Natural killer cell (primary cell): Measurements from ENCODE around the gene F9. TPM values are rescaled to one million over a fixed set of nuclear protein-coding genes. Genes with fewer than 3 reads are reported as not detected.

ENCODE experiments used
- ATAC-seq, 3 donors: fragments of 150-1000 bp in 2 of 3; fragments of 200-7000 bp in 1 of 3; cut with Tn5 transposase; 1 replicate in 1 of 3; 2 replicates in 2 of 3; pipeline ENCODE4 v1.10.0; 2021; ENCODE audit warnings: mild to moderate bottlenecking in 2 of 3, moderate library complexity in 2 of 3
- DNase-seq, 2 donors: peaks; one replicate each; pipeline versions ENCODE4 v3.0.0 to v3.0.0-alpha.2; 2013 to 2021; ENCODE audit warnings: mixed read lengths in 1 of 2
- H3K27ac ChIP-seq: one replicate; pipeline ENCODE4 v1.5.1; 2013; ENCODE audit warnings: mild to moderate bottlenecking, low read length
- H3K27me3 ChIP-seq: one replicate; pipeline ENCODE4 v1.6.1; 2013; ENCODE audit warnings: low read length; ENCODE audit not compliant: control insufficient read depth, insufficient read depth
- H3K36me3 ChIP-seq: one replicate; pipeline ENCODE4 v1.6.1; 2013; ENCODE audit warnings: low read length; ENCODE audit not compliant: control insufficient read depth, insufficient read depth
- H3K4me1 ChIP-seq: one replicate; pipeline ENCODE4 v1.6.1; 2013; ENCODE audit warnings: low read length; ENCODE audit not compliant: control insufficient read depth, insufficient read depth
- H3K4me3 ChIP-seq: one replicate; pipeline ENCODE4 v1.5.1; 2013; ENCODE audit warnings: low read length
- H3K9me3 ChIP-seq: one replicate; pipeline ENCODE4 v1.6.1; 2013; ENCODE audit warnings: low read length; ENCODE audit not compliant: control insufficient read depth, insufficient read depth
- H3K27ac Mint-ChIP-seq, 2 donors: one replicate each; pipeline ENCODE4 v1.8.0; 2022; ENCODE audit warnings: mild to moderate bottlenecking in 2 of 2, mixed read lengths in 2 of 2, moderate library complexity in 1 of 2
- H3K27me3 Mint-ChIP-seq, 2 donors: one replicate each; pipeline ENCODE4 v1.8.0; 2022; ENCODE audit warnings: low read depth in 2 of 2, mixed read lengths in 2 of 2
- H3K36me3 Mint-ChIP-seq: one replicate; pipeline ENCODE4 v1.8.0; 2022; ENCODE audit warnings: mixed read lengths
- H3K4me1 Mint-ChIP-seq, 2 donors: one replicate each; pipeline ENCODE4 v1.8.0; 2022; ENCODE audit warnings: mixed read lengths in 2 of 2
- H3K4me3 Mint-ChIP-seq: one replicate; pipeline ENCODE4 v1.8.0; 2022; ENCODE audit warnings: mild to moderate bottlenecking, moderate library complexity, mixed read lengths
- H3K9me3 Mint-ChIP-seq, 2 donors: one replicate each; pipeline ENCODE4 v1.8.0; 2022; ENCODE audit warnings: mixed read lengths in 2 of 2
- WGBS: methylation state at CpG from one replicate; pipeline ENCODE4 v1.1.7; 2013; ENCODE audit warnings: missing lambda C conversion rate; ENCODE audit not compliant: insufficient coverage; 5-methylcytosine and 5-hydroxymethylcytosine counted together
- intact Hi-C: fragments of 100-400 bp; cut with micrococcal nuclease; formaldehyde crosslinking; loops from one replicate; pipeline ENCODE4 v1.14.2; 2022
- total RNA-seq, 4 donors: library from RNA; stranded (reverse); fragments of 120-200 nt in 1 of 4; gene quantifications; one replicate each; pipeline versions ENCODE4 v1.2.3 to v1.2.4, GENCODE V29; 2013 to 2022
- TF ChIP-seq, protein P1 (sequence below): fragments of 200-600 bp; IDR thresholded peaks from one replicate; pipeline ENCODE4 v1.8.0; 2022; ENCODE audit warnings: antibody characterized with exemption

Gene F9
- total RNA-seq, 3 donors from 2014 or later (not counting 1 experiment from before 2014, with no cell fraction given), result not detected

DNA sequence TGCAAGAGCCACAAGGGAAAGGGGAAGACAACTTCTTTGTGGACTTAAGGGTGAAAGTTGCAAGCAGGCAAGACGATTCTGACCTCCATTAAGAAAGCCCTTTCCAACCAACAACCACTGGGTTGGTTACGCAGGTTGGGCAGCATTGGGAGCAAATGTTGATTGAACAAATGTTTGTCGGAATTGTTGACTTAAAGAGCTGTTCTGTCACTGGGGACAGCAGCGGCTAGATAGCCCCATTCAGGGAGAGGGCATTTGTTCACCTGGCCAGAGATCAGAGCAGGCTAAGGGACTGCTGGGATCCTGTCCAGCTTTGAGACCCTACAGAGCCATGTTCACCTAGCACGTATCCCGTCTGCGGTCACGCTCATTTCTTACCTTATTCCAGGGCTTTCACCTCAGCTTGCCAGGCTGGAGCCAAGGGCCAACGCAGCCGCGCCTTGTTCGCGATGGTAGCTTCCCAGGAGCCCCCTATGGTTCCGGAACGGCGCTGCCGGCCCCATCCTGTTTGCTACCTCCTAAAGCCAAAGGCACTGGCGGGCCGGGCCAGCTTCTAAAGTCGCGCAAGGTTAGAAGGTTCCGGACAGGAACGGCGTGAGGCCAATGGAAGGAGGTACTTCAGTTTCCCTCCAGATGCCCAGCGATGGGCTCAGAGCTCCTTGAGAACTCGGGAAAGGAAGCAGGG is 24.6 kb downstream of the F9 start:
- Mint-ChIP-seq H3K4me1 (peaks cover 0 to 9% of the 10 kb centered on the region in 2 donors), H3K4me3 (no peak overlapping the region), H3K36me3 (no peaks in the 10 kb centered on the region), H3K9me3 (no peaks in the 10 kb centered on the region), H3K27ac (no peak overlapping the region), H3K27me3 (peaks cover 6 to 17% of the 10 kb centered on the region in 2 donors)
- TF ChIP-seq, protein P1, sequence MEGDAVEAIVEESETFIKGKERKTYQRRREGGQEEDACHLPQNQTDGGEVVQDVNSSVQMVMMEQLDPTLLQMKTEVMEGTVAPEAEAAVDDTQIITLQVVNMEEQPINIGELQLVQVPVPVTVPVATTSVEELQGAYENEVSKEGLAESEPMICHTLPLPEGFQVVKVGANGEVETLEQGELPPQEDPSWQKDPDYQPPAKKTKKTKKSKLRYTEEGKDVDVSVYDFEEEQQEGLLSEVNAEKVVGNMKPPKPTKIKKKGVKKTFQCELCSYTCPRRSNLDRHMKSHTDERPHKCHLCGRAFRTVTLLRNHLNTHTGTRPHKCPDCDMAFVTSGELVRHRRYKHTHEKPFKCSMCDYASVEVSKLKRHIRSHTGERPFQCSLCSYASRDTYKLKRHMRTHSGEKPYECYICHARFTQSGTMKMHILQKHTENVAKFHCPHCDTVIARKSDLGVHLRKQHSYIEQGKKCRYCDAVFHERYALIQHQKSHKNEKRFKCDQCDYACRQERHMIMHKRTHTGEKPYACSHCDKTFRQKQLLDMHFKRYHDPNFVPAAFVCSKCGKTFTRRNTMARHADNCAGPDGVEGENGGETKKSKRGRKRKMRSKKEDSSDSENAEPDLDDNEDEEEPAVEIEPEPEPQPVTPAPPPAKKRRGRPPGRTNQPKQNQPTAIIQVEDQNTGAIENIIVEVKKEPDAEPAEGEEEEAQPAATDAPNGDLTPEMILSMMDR, result no peak
- H3K36me3 ChIP-seq, result no peaks in the 10 kb centered on the region
- WGBS, result 73% methylated on average over 25 of the region's 26 CpGs
- intact Hi-C loops, result no loop called here
- ATAC-seq (no peak), DNase-seq (no peak)
- H3K9me3 ChIP-seq, result no peaks in the 10 kb centered on the region
- no peak overlapping the region for H3K4me3 ChIP-seq
- H3K27ac ChIP-seq, result no peak overlapping the region
- no peaks in the 10 kb centered on the region for H3K27me3 ChIP-seq
- peaks cover 3% of the 10 kb centered on the region for H3K4me1 ChIP-seq

DNA sequence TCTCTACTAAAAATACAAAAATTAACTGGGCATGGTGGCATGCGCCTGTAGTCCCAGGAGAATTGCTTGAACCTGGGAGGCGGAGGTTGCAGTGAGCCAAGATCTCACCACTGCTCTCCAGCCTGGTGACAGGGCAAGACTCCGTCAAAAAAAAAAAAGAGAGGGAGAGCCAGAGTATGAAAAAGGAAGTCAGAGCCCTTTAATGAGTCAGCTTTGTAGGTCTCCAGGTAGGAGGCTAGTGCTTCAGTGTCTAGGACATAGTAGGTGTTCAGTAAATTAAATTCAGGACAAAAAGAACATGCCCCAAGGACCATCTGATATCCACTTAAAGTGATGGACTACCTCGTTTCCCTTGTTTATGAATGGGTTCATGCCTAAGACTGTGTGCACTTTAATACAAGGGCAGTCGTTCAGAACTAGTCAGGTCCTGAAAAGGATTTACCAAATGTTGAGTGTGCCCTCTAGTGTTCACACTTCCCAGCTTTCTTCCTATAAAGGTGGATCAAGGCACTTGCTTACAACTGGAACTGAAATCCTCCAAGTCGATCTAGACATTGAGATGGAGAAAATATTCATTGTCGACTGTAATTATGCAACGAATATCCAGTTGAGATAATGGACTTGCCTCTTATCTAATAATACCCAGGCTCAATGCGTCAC is 29.0 kb downstream of the F9 start:
- intact Hi-C loops, result no loop called here

DNA sequence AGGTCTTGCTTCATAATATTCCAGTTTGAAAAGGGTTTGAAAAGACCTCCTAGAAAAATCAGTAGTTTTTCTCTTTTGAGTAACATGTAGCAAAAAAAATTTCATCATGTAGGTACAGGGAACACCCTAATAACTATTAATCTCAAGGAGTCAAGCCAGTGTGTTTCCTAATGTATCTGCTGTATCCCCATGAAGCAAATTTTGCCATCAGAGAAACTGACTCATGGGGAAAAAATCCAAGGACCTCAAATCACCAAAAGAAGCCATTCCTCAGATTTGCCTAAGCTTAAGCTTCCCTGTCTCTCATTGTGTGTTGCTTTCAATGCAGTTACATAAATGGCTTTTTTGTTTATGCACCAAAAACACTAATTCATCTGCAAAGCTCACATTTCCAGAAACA is 29.7 kb downstream of the F9 start:
- Mint-ChIP-seq H3K4me1 (no peaks in the 10 kb centered on the region), H3K36me3 (no peaks in the 10 kb centered on the region), H3K4me3 (no peak overlapping the region), H3K9me3 (no peaks in the 10 kb centered on the region), H3K27me3 (peaks cover 3 to 13% of the 10 kb centered on the region in 2 donors), H3K27ac (no peak overlapping the region)
- intact Hi-C loops, result no loop called here
- Histone ChIP-seq H3K36me3 (no peaks in the 10 kb centered on the region), H3K27ac (no peak overlapping the region), H3K27me3 (no peaks in the 10 kb centered on the region), H3K4me1 (peaks cover under 1% of the 10 kb centered on the region), H3K4me3 (no peak overlapping the region), H3K9me3 (no peaks in the 10 kb centered on the region)
- TF ChIP-seq, protein P1, result no peak
- no peak for ATAC-seq
- no peak for DNase-seq

More for the DNA sequence above, 29.0 kb downstream of the F9 start:
- H3K36me3 ChIP-seq, result no peaks in the 10 kb centered on the region
- no peak overlapping the region for H3K27ac ChIP-seq
- Mint-ChIP-seq H3K4me1 (peaks cover 0 to 4% of the 10 kb centered on the region in 2 donors), H3K36me3 (no peaks in the 10 kb centered on the region), H3K9me3 (no peaks in the 10 kb centered on the region), H3K27ac (no peak overlapping the region), H3K27me3 (peaks cover 3 to 18% of the 10 kb centered on the region in 2 donors), H3K4me3 (no peak overlapping the region)
- no peaks in the 10 kb centered on the region for H3K9me3 ChIP-seq
- peaks cover 3% of the 10 kb centered on the region for H3K4me1 ChIP-seq
- H3K27me3 ChIP-seq, result no peaks in the 10 kb centered on the region
- ATAC-seq (no peak), DNase-seq (peak in 1 of 2 donors; percentile 11)
- TF ChIP-seq, protein P1, result no peak
- no peak overlapping the region for H3K4me3 ChIP-seq
- 27% methylated on average over 7 of the region's 9 CpGs for WGBS
